H1 (cell line): Measurements from ENCODE around the gene C9orf50. TPM values are rescaled to one million over a fixed set of nuclear protein-coding genes. Genes with fewer than 3 reads are reported as not detected.

ENCODE experiments used
- CTCF ChIA-PET: fragments of 300-600 bp; sonication (Branson Sonifier 250); formaldehyde crosslinking; loops from one replicate; lab custom pipeline; 2021; ENCODE audit not compliant: partially characterized antibody; lab: Charles Lee
- POLR2A ChIA-PET: fragments of 300-600 bp; sonication (Branson Sonifier 250); formaldehyde crosslinking; loops from one replicate; lab custom pipeline; 2021; ENCODE audit warnings: inconsistent platforms; ENCODE audit not compliant: partially characterized antibody; lab: Charles Lee
- DNase-seq, 2 experiments: peaks; one replicate each; pipeline versions ENCODE4 v3.0.0 to v3.0.0-alpha.2; 2010 to 2022; ENCODE audit warnings: low spot score in 2 of 2, low read depth in 1 of 2, mixed read lengths in 1 of 2
- FAIRE-seq: peaks from 2 replicates; lab custom pipeline; 2011; peaks lifted over from hg19 to GRCh38; lab: Jason Lieb, UNC
- H2AFZ ChIP-seq: 2 replicates; pipeline ENCODE4 v1.8.1; 2012; ENCODE audit warnings: low read length, inconsistent platforms
- H2AK5ac ChIP-seq: 2 replicates; pipeline ENCODE4 v1.6.1; 2013; ENCODE audit warnings: low read depth, low read length
- H2BK120ac ChIP-seq: replicated peaks from 2 replicates; pipeline ENCODE3; 2013; ENCODE audit warnings: low read depth, low read length, inconsistent platforms
- H2BK12ac ChIP-seq: 2 replicates; pipeline ENCODE4 v1.6.1; 2013; ENCODE audit warnings: low read depth, low read length
- H2BK15ac ChIP-seq: 2 replicates; pipeline ENCODE4 v1.6.1; 2013; ENCODE audit warnings: low read length
- H2BK20ac ChIP-seq: 2 replicates; pipeline ENCODE4 v1.6.1; 2013; ENCODE audit warnings: low read length
- H2BK5ac ChIP-seq: 2 replicates; pipeline ENCODE4 v1.6.1; 2013; ENCODE audit warnings: low read depth, low read length
- H3K14ac ChIP-seq: 2 replicates; pipeline ENCODE4 v1.6.1; 2013; ENCODE audit warnings: inconsistent platforms; ENCODE audit not compliant: insufficient read length
- H3K18ac ChIP-seq: 2 replicates; pipeline ENCODE4 v1.6.1; 2013; ENCODE audit warnings: low read length; ENCODE audit errors: extremely low read depth
- H3K23ac ChIP-seq: 2 replicates; pipeline ENCODE4 v1.6.1; 2013; ENCODE audit warnings: inconsistent platforms; ENCODE audit not compliant: insufficient read length
- H3K23me2 ChIP-seq: 2 replicates; pipeline ENCODE4 v1.6.1; 2013; ENCODE audit warnings: low read depth, low read length
- H3K27ac ChIP-seq: 2 replicates; pipeline ENCODE4 v1.6.1; 2011; ENCODE audit warnings: low read depth, low read length, inconsistent platforms
- H3K27me3 ChIP-seq, 4 experiments: replicated peaks in 1 of 4; 1 replicate in 1 of 4; 2 replicates in 3 of 4; pipeline versions ENCODE4 v1.6.1 to v1.8.1; 2011 to 2013; ENCODE audit warnings: low read length in 3 of 4, mild to moderate bottlenecking in 3 of 4, inconsistent platforms in 2 of 4, mixed read lengths in 2 of 4, moderate library complexity in 1 of 4; ENCODE audit not compliant: control insufficient read depth in 3 of 4, insufficient read depth in 3 of 4; ENCODE audit errors: extremely low read depth in 1 of 4
- H3K36me3 ChIP-seq, 4 experiments: 2 replicates each; pipeline versions ENCODE4 v1.6.1 to v1.8.1; 2011 to 2013; ENCODE audit warnings: mild to moderate bottlenecking in 4 of 4, low read length in 3 of 4, moderate library complexity in 2 of 4, control low read depth in 1 of 4, inconsistent platforms in 1 of 4; ENCODE audit not compliant: insufficient read depth in 4 of 4, control insufficient read depth in 2 of 4
- H3K4ac ChIP-seq: replicated peaks from 2 replicates; pipeline ENCODE3; 2013; ENCODE audit warnings: low read length, low read depth, mixed read lengths, inconsistent platforms; ENCODE audit not compliant: insufficient read length
- H3K4me1 ChIP-seq, 4 experiments: replicated peaks in 1 of 4; 1 replicate in 1 of 4; 2 replicates in 3 of 4; pipeline versions ENCODE4 v1.6.1 to v1.8.1; 2011 to 2013; ENCODE audit warnings: low read length in 3 of 4, inconsistent platforms in 2 of 4, mixed read lengths in 1 of 4; ENCODE audit not compliant: insufficient read depth in 4 of 4, control insufficient read depth in 3 of 4
- H3K4me2 ChIP-seq, 2 experiments: 2 replicates each; pipeline versions ENCODE4 v1.6.1 to v1.8.1; 2011 to 2013; ENCODE audit warnings: low read depth in 2 of 2, low read length in 2 of 2, control low read depth in 1 of 2, inconsistent platforms in 1 of 2, mild to moderate bottlenecking in 1 of 2; ENCODE audit not compliant: insufficient read depth in 1 of 2
- H3K4me3 ChIP-seq, 4 experiments: fragments of 200-600, 300-600 bp in 1 of 4; sonication (generic), shearing (Covaris generic), sonication (Bioruptor Twin) in 1 of 4; 2 replicates each; pipeline versions ENCODE4 v1.5.1 to v1.8.1; 2011 to 2016; ENCODE audit warnings: low read length in 4 of 4, low read depth in 3 of 4, control low read depth in 2 of 4, inconsistent platforms in 2 of 4, mild to moderate bottlenecking in 2 of 4, mixed read lengths in 1 of 4, moderate library complexity in 1 of 4; ENCODE audit not compliant: insufficient read depth in 2 of 4; ENCODE audit errors: extremely low read depth in 1 of 4
- H3K56ac ChIP-seq: replicated peaks from 2 replicates; pipeline ENCODE3; 2013; ENCODE audit warnings: low read depth, mild to moderate bottlenecking, mixed read lengths, low read length, inconsistent platforms; ENCODE audit not compliant: insufficient read length
- H3K79me1 ChIP-seq: 2 replicates; pipeline ENCODE4 v1.6.1; 2013; ENCODE audit warnings: low read depth, low read length, control low read depth
- H3K79me2 ChIP-seq, 2 experiments: 2 replicates each; pipeline versions ENCODE4 v1.6.1 to v1.8.1; 2012 to 2013; ENCODE audit warnings: low read length in 2 of 2, mild to moderate bottlenecking in 2 of 2, inconsistent platforms in 1 of 2; ENCODE audit not compliant: insufficient read depth in 2 of 2, control insufficient read depth in 1 of 2
- H3K9ac ChIP-seq, 4 experiments: replicated peaks in 1 of 4; 1 replicate in 1 of 4; 2 replicates in 3 of 4; pipeline versions ENCODE4 v1.6.1 to v1.8.1; 2011 to 2013; ENCODE audit warnings: low read depth in 3 of 4, low read length in 3 of 4, control low read depth in 2 of 4, mild to moderate bottlenecking in 2 of 4, moderate library complexity in 2 of 4, inconsistent platforms in 1 of 4; ENCODE audit errors: extremely low read depth in 1 of 4
- H3K9me3 ChIP-seq, 2 experiments: 2 replicates each; pipeline versions ENCODE4 v1.6.1 to v1.8.1; 2012 to 2013; ENCODE audit warnings: mild to moderate bottlenecking in 2 of 2, moderate library complexity in 2 of 2, control low read depth in 1 of 2, inconsistent platforms in 1 of 2, low read depth in 1 of 2, low read length in 1 of 2, mixed read lengths in 1 of 2; ENCODE audit not compliant: insufficient read depth in 2 of 2
- H4K20me1 ChIP-seq, 2 experiments: replicated peaks in 1 of 2; 2 replicates each; pipeline versions ENCODE3 to v1.8.1; 2011 to 2013; ENCODE audit warnings: inconsistent platforms in 2 of 2, low read length in 2 of 2, mild to moderate bottlenecking in 1 of 2; ENCODE audit not compliant: insufficient read depth in 2 of 2, control insufficient read depth in 1 of 2
- H4K5ac ChIP-seq: 2 replicates; pipeline ENCODE4 v1.6.1; 2013; ENCODE audit warnings: low read length, low read depth, mixed read lengths, inconsistent platforms; ENCODE audit not compliant: insufficient read length
- H4K8ac ChIP-seq: 2 replicates; pipeline ENCODE4 v1.8.0; 2013; ENCODE audit warnings: mild to moderate bottlenecking, moderate library complexity, low read length, inconsistent platforms; ENCODE audit not compliant: insufficient read depth; ENCODE audit errors: extremely low read depth
- H4K91ac ChIP-seq: replicated peaks from 2 replicates; pipeline ENCODE3; 2013; ENCODE audit warnings: low read length, mixed read lengths, inconsistent platforms; ENCODE audit not compliant: insufficient read length
- GABPA ChIP-seq: IDR thresholded peaks from 2 replicates; pipeline ENCODE4 v1.6.1; 2011; ENCODE audit warnings: mild to moderate bottlenecking, low read length, moderate library complexity, borderline replicate concordance; ENCODE audit not compliant: insufficient read depth
- SIN3A ChIP-seq, 2 experiments: IDR thresholded peaks in 1 of 2; conservative IDR thresholded peaks in 1 of 2; 2 replicates each; pipeline ENCODE4 v1.6.1; 2011 to 2012; ENCODE audit warnings: low read length in 2 of 2, improper control_type of control experiment in 1 of 2, low read depth in 1 of 2, mild to moderate bottlenecking in 1 of 2
- SP1 ChIP-seq: IDR thresholded peaks from 2 replicates; pipeline ENCODE4 v1.6.1; 2011; ENCODE audit warnings: low read depth, low read length
- WGBS, 2 experiments: shearing (Covaris generic) in 1 of 2; methylation state at CpG; one replicate each; pipeline versions ENCODE4 v1.1.6 to v1.1.7; 2013 to 2015; ENCODE audit warnings: low lambda C conversion rate in 2 of 2, mixed read lengths in 2 of 2, inconsistent platforms in 1 of 2, low coverage in 1 of 2, missing lambda C conversion rate in 1 of 2; ENCODE audit not compliant: insufficient replicate concordance in 2 of 2, insufficient coverage in 1 of 2, insufficient read length in 1 of 2; ENCODE audit errors: extremely low coverage in 1 of 2, missing lambda C conversion rate in 1 of 2; 5-methylcytosine and 5-hydroxymethylcytosine counted together
- polyA plus RNA-seq, 7 experiments: library from polyadenylated mRNA; depleted of rRNA in 3 of 7; stranded (reverse) in 5 of 7; unstranded in 2 of 7; fragments of >200 nt in 5 of 7; fragments of 200-250 nt in 2 of 7; gene quantifications; 1 replicate in 5 of 7; 2 replicates in 1 of 7; 4 replicates in 1 of 7; pipeline versions ENCODE4 v1.2.1 to v1.2.3, GENCODE V29; 2011 to 2013; ENCODE audit warnings: missing spikeins in 2 of 7, mixed read lengths in 2 of 7
- total RNA-seq: library from RNA; stranded (reverse); fragmentation: NEBNext Ultra II Directional; extraction: Animal tissue kit (Norgen Biotek cat#: 25700); gene quantifications from 2 replicates; pipeline ENCODE4 v1.2.1, GENCODE V29; 2021
- TF ChIP-seq, protein P1 (sequence below): IDR thresholded peaks from 2 replicates; pipeline ENCODE4 v1.6.1; 2011; ENCODE audit warnings: low read depth, mild to moderate bottlenecking, low read length; ENCODE audit not compliant: insufficient read depth

The C9orf50 gene
- total and polyA plus RNA-seq, 2 of the 8 experiments (the other 6 are each of a cell fraction or from before 2014, with no cell fraction given) = not detected

DNA sequence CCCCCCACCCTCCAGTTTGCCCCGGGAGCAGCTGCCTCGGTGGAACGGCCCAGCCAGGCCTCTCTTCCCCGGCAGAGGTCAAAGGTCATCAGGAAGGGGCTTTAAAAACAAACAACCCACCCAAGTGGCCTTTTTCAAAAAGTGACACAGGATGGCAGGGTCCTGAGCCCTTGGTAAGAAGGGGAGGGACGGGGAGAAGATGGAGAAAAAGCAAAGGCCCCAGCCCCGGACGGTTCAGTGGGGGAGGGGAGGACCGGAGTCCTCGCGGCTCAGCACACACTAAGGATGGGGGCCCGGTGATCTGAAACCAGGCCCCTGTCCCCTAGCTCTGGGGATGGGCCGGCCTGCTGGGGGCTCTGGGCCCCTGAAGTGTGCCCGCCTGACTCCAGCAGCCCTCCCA lies 45.7 kb upstream of the C9orf50 start:
- Histone ChIP-seq H3K4me2 (peak overlapping the region; percentile 52 to 69), H2BK120ac (no peak overlapping the region), H2AK5ac (no peak overlapping the region), H3K79me2 (no peaks in the 10 kb centered on the region), H3K14ac (no peak overlapping the region)
- CTCF ChIA-PET = interaction anchor here (1.2 to 2.9 kb wide), 2 partner anchors 10 kb away, joined by 5 to 7 read pairs; no protein-coding TSS in a partner anchor
- FAIRE-seq = no peak
- POLR2A ChIA-PET = interaction anchor here (0.6 to 1.9 kb wide), 3 partner anchors 16 to 47 kb away, joined by 3 to 6 read pairs (median 3); no protein-coding TSS in a partner anchor
- TF ChIP-seq, protein P1, sequence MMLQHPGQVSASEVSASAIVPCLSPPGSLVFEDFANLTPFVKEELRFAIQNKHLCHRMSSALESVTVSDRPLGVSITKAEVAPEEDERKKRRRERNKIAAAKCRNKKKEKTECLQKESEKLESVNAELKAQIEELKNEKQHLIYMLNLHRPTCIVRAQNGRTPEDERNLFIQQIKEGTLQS = no peak
- TF ChIP-seq GABPA (no peak), SIN3A (conservative IDR thresholded peaks at IDR 0.05 in 1 of 2, IDR thresholded peaks at IDR 0.05 in 1 of 2; ENCODE audit: low read depth in 1 of 2, low read length in 2 of 2) (no peak), SP1 (no peak)
- TF ChIP-seq, all 59 proteins: peak for 0
- H3K9ac ChIP-seq = no peak overlapping the region
- H4K20me1 ChIP-seq = no peaks in the 10 kb centered on the region
- H2BK5ac ChIP-seq = no peak overlapping the region
- H3K9me3 ChIP-seq = no peaks in the 10 kb centered on the region
- no peak overlapping the region for H2AFZ ChIP-seq
- peaks cover 9% of the 10 kb centered on the region; the same call in 1 of the 2 replicates for H3K23me2 ChIP-seq
- no peaks in the 10 kb centered on the region for H3K79me1 ChIP-seq
- H2BK20ac ChIP-seq = no peak overlapping the region
- H3K23ac ChIP-seq = no peak overlapping the region
- H3K4ac ChIP-seq = no peak overlapping the region
- no peaks in the 10 kb centered on the region for H3K36me3 ChIP-seq
- 36% methylated on average over 10 of the region's 13 CpGs; no CpG with 5 or more reads in 1 of the 2 experiments for WGBS, 2 experiments
- no peak for DNase-seq
- H4K8ac ChIP-seq = no peak overlapping the region; the same call in 1 of the 2 replicates
- H2BK15ac ChIP-seq = no peak overlapping the region
- H3K27ac ChIP-seq = no peak overlapping the region
- no peak overlapping the region for H4K5ac ChIP-seq
- no peak overlapping the region for H2BK12ac ChIP-seq
- no peak overlapping the region; the same call in 1 of the 2 replicates for H3K18ac ChIP-seq
- no peak overlapping the region for H3K56ac ChIP-seq
- H3K27me3 ChIP-seq = peaks cover 9 to 30% (median 21%) of the 10 kb centered on the region in 4 experiments
- H3K4me1 ChIP-seq = peaks cover 0 to 10% (median 5%) of the 10 kb centered on the region in 4 experiments; a peak in 6 of 7 replicates
- H4K91ac ChIP-seq = no peak overlapping the region
- H3K4me3 ChIP-seq = peak overlapping the region in 3 of 4 experiments; percentile 27 to 58 (median 48); a peak in 4 of 8 replicates
